ENCODE data around the gene MREG.
"Not testable (repeated sequence)": the region's sequence is repeated elsewhere in the genome, so short reads cannot be mapped to it uniquely, and the experiment has no call there.

The MREG gene

DNA sequence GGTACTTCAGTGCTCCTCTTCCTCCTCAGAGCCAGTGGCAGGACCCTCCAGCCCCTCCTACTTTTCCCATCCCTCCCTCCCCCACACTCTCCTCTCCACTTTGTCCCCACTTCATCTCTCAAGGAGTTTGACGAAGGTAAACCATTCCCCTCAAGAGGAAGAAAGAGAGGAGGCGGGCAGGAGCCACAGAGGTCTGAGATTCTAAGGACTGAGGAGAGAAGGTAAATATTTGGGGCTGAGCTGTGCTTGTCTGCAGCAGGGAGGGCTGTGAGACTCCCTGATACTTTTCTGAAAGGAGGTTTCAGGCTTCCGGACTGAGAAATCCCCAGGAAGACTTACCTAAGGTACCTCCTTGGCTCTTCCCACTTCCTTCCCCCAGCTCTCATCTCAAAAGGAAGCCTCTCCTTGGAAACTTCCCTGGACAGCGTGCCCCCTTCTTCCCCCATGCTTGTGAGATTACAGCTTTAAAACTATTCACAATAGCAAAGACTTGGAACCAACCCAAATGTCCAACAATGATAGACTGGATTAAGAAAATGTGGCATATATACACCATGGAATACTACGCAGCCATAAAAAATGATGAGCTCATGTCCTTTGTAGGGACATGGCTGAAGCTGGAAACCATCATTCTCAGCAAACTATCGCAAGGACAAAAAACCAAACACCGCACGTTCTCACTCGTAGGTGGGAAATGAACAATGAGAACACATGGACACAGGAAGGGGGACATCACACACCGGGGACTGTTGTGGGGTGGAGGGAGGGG is 55.8 kb downstream of the MREG start:
- H3K9me3 ChIP-seq (ENCODE audit: insufficient read depth, low read depth, low read length); H3K4me3 ChIP-seq (ENCODE audit: low read length); H3K9ac ChIP-seq (ENCODE audit: low read depth, low read length); H3K4me1 ChIP-seq (ENCODE audit: insufficient read depth, low read length); H3K27ac ChIP-seq (ENCODE audit: low read depth, low read length); H3K27me3 ChIP-seq (ENCODE audit: insufficient read depth, low read length); H3K36me3 ChIP-seq (ENCODE audit: insufficient read depth, low read length): not testable (repeated sequence)
- WGBS, result 94% methylated on average over 10 of the region's 10 CpGs

DNA sequence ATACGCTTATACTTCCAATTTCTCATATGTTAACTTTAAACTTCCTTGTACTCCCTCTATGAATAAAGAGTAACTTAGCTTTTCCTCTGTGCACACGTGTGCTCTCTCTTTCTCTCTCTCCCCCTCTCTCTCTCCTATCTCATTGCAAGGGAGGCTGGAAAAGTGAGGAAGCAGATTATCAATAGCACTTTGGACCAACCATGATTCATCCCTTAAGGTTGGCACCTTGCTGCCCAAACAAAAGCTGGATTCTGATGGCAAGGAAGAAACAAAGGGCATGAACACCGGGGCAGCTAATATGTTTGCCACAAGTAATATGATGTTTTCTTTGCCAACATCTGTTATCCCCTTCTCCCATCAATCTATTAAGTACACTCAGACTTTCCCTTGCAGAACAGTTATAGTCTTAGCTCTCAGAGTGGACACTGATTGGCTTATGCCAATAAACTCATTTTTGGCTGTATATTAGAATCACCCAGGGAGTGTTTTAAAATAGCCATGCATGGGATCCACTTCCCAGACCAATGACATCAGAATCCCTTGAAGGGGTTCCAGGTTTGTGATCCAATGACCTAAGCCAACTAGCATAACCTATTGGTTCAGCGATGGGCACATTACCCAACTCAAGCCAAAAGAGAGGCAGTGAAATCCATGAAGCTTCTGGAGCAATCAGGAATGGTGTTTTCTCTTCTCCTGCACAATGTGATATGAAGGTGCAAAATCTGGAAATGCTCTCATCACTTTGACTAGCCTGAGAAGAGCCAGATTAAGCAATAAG is 60.3 kb downstream of the MREG start:
- Histone ChIP-seq H3K27ac (ENCODE audit: low read depth, low read length) (no peak overlapping the region), H3K4me3 (ENCODE audit: low read length) (no peak overlapping the region), H3K27me3 (ENCODE audit: insufficient read depth, low read length) (no peaks in the 10 kb centered on the region), H3K36me3 (ENCODE audit: insufficient read depth, low read length) (no peaks in the 10 kb centered on the region), H3K9ac (ENCODE audit: low read depth, low read length) (no peak overlapping the region), H3K9me3 (ENCODE audit: insufficient read depth, low read depth, low read length) (no peaks in the 10 kb centered on the region), H3K4me1 (ENCODE audit: insufficient read depth, low read length) (no peaks in the 10 kb centered on the region)
- WGBS, result 94% methylated on average over 4 of the region's 4 CpGs

DNA sequence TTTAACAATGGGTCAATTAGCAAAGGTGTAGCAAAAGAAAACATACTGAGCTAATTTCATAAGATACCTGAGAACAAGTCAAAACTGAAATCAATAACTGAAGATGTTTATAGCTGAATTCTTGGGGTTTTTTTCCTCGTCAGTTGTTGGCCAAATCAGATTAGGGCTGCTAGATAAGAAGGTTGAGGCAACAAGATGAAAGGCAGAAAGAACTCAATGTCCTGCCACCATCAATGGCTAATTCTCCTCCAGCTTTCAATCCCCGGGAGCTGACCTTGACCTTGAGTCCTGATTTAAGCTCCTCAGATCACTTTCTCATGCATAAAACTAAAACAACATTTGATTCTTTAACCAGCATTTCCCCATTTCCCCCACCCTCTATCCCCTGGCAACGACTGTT is 61.8 kb downstream of the MREG start:
- WGBS, result 73% methylated on average over 3 of the region's 3 CpGs

DNA sequence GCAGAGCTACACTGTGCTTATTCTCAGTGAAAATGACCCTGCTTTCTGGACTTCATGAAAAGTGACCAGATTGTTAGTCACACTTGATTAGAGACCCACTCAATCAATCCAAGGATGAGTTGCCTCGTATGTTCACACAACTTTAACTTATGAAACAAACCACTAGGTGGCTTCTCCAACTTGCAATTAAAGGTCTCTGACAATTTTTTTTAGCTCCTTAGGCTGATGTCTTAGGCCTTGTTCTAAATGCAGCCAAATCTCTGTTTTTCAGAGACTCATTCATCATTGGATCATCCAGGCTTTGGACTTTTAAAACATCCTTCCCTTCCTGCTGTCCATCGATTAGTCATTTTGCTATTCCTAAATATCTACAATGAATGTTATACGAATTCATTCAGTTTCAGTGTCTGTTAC is 63.4 kb downstream of the MREG start:
- no peaks in the 10 kb centered on the region for H3K9me3 ChIP-seq (ENCODE audit: insufficient read depth, low read depth, low read length)
- peaks cover 14% of the 10 kb centered on the region for H3K36me3 ChIP-seq (ENCODE audit: insufficient read depth, low read length)
- H3K4me1 ChIP-seq (ENCODE audit: insufficient read depth, low read length), result no peaks in the 10 kb centered on the region
- H3K27me3 ChIP-seq (ENCODE audit: insufficient read depth, low read length), result no peaks in the 10 kb centered on the region
- no peak overlapping the region for H3K9ac ChIP-seq (ENCODE audit: low read depth, low read length)
- no peak overlapping the region for H3K4me3 ChIP-seq (ENCODE audit: low read length)
- WGBS, result 80% methylated on average over 3 of the region's 3 CpGs
- H3K27ac ChIP-seq (ENCODE audit: low read depth, low read length), result no peak overlapping the region

More for the DNA sequence above, 61.8 kb downstream of the MREG start:
- Histone ChIP-seq H3K9ac (ENCODE audit: low read depth, low read length) (no peak overlapping the region), H3K27me3 (ENCODE audit: insufficient read depth, low read length) (no peaks in the 10 kb centered on the region), H3K27ac (ENCODE audit: low read depth, low read length) (no peak overlapping the region), H3K4me3 (ENCODE audit: low read length) (no peak overlapping the region), H3K9me3 (ENCODE audit: insufficient read depth, low read depth, low read length) (no peaks in the 10 kb centered on the region), H3K36me3 (ENCODE audit: insufficient read depth, low read length) (peaks cover 3% of the 10 kb centered on the region), H3K4me1 (ENCODE audit: insufficient read depth, low read length) (no peaks in the 10 kb centered on the region)

DNA sequence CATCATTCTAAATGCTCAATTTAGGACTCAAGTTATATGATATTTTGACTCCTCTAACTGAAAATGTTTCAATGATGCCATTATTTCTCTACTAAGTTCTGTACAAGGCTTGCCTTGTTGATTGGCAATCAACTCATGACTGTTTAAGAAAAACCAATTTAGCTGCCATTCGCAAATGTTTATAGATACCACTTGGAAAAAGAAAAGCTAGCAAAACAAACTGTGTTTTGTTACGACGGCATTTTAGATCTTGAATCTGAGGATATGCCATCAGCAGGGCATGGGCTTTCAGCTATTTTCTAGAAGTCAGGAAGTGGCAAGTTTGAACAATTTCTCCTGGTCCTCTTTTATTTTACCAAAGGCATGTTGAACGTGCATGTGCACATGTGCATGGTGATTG is 65.3 kb downstream of the MREG start:
- Histone ChIP-seq H3K27ac (ENCODE audit: low read depth, low read length) (no peak overlapping the region), H3K36me3 (ENCODE audit: insufficient read depth, low read length) (peaks cover 24% of the 10 kb centered on the region), H3K4me1 (ENCODE audit: insufficient read depth, low read length) (no peaks in the 10 kb centered on the region), H3K9ac (ENCODE audit: low read depth, low read length) (no peak overlapping the region), H3K27me3 (ENCODE audit: insufficient read depth, low read length) (no peaks in the 10 kb centered on the region), H3K4me3 (ENCODE audit: low read length) (no peak overlapping the region), H3K9me3 (ENCODE audit: insufficient read depth, low read depth, low read length) (no peaks in the 10 kb centered on the region)
- WGBS, result 92% methylated on average over 3 of the region's 4 CpGs

DNA sequence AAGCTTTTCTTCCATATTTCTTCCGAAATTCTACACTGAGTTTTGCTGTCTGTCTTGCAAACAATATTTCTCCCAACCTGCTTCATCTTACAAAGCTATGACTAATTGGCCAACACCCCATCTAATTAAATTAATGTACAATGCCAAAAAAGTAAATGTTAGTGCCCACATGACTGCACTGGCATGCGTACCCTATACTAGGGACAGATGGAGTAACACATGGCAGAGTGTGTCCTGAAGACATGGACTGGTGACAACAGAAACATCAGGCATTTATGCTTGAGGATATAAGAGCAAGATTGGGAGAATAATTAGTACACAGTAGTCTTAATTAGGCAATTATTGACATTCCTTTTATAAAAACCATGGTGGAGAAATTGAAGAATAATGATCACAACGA is 66.8 kb downstream of the MREG start:
- 79% methylated on average over 2 of the region's 3 CpGs for WGBS
- Histone ChIP-seq H3K27me3 (ENCODE audit: insufficient read depth, low read length) (no peaks in the 10 kb centered on the region), H3K9ac (ENCODE audit: low read depth, low read length) (no peak overlapping the region), H3K9me3 (ENCODE audit: insufficient read depth, low read depth, low read length) (no peaks in the 10 kb centered on the region), H3K27ac (ENCODE audit: low read depth, low read length) (no peak overlapping the region), H3K4me3 (ENCODE audit: low read length) (no peak overlapping the region), H3K36me3 (ENCODE audit: insufficient read depth, low read length) (peaks cover 36% of the 10 kb centered on the region), H3K4me1 (ENCODE audit: insufficient read depth, low read length) (no peaks in the 10 kb centered on the region)

DNA sequence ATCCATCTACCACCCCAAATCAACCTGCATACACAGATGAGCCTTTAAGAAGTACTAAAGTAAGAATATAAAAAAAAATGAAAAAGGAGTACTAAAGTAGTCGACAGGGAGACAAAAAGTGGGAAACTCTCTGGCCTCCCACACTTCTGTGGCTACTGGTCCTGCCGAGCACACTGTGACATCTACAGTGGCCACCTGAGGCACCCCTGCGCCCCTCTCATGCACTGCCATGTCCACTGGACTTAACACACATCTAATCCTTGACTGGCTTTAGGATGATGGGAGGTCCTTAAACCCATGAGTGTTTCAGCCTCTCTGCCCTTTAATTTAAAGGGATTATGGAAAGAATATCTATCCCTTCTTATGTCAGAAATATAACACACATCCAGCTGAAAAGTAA is 71.2 kb downstream of the MREG start:
- Histone ChIP-seq H3K4me3 (ENCODE audit: low read length) (no peak overlapping the region), H3K9ac (ENCODE audit: low read depth, low read length) (no peak overlapping the region), H3K36me3 (ENCODE audit: insufficient read depth, low read length) (peaks cover 44% of the 10 kb centered on the region), H3K27me3 (ENCODE audit: insufficient read depth, low read length) (no peaks in the 10 kb centered on the region), H3K9me3 (ENCODE audit: insufficient read depth, low read depth, low read length) (no peaks in the 10 kb centered on the region), H3K27ac (ENCODE audit: low read depth, low read length) (no peak overlapping the region), H3K4me1 (ENCODE audit: insufficient read depth, low read length) (no peaks in the 10 kb centered on the region)
- WGBS, result 89% methylated on average over 3 of the region's 3 CpGs

DNA sequence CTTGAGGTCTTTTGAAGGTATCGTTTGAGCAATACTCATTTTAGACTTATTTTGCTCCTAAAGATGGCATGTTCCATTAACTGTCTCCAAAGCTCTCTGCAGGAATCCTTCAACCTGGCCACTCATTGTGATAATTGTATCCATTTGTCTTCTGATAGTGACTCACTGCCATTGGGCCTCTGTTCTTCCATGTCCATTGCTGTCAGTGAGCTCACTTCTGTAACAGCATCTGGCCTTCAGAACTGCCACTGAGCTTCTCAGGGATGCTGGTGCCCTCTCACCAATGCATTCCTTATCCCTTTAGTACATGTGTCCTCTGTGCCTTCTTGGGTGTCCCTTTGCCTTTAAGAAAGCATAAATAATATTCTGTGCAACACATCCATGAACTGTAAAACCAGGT is 71.6 kb downstream of the MREG start:
- Histone ChIP-seq H3K9ac (ENCODE audit: low read depth, low read length) (no peak overlapping the region), H3K27ac (ENCODE audit: low read depth, low read length) (no peak overlapping the region), H3K4me1 (ENCODE audit: insufficient read depth, low read length) (no peaks in the 10 kb centered on the region), H3K4me3 (ENCODE audit: low read length) (no peak overlapping the region), H3K27me3 (ENCODE audit: insufficient read depth, low read length) (no peaks in the 10 kb centered on the region), H3K9me3 (ENCODE audit: insufficient read depth, low read depth, low read length) (no peaks in the 10 kb centered on the region), H3K36me3 (ENCODE audit: insufficient read depth, low read length) (peaks cover 43% of the 10 kb centered on the region)
- 96% methylated on average over 1 of the region's 1 CpG for WGBS

DNA sequence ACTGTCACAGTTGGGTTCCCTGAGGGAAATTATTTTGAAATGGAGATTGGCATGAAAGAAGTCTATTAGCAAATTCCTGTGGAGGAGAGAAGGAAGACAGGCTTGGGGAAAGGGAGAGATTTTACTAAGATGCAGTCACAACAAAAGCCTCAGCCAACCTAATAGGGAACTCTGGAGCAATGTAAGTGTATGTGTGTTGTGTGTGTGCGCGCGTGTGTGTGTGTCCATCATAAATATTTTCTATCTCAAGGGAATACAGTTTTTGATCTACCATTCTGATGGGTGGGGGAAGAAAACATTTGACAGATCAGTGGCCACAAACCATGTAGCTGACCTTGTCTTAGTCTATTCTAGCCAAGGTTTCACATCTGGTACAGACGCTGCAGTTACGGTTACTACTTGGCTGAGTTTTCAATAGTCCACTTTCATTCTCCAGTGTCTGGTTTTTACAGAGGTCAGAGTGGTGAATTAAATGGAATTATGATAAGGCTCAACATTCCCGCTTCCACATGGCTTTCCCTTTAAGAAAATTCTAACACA is 72.6 kb downstream of the MREG start:
- Histone ChIP-seq H3K4me3 (ENCODE audit: low read length) (no peak overlapping the region), H3K36me3 (ENCODE audit: insufficient read depth, low read length) (peaks cover 37% of the 10 kb centered on the region), H3K4me1 (ENCODE audit: insufficient read depth, low read length) (no peaks in the 10 kb centered on the region), H3K9ac (ENCODE audit: low read depth, low read length) (no peak overlapping the region), H3K27ac (ENCODE audit: low read depth, low read length) (no peak overlapping the region), H3K27me3 (ENCODE audit: insufficient read depth, low read length) (no peaks in the 10 kb centered on the region), H3K9me3 (ENCODE audit: insufficient read depth, low read depth, low read length) (no peaks in the 10 kb centered on the region)
- 91% methylated on average over 3 of the region's 6 CpGs for WGBS

DNA sequence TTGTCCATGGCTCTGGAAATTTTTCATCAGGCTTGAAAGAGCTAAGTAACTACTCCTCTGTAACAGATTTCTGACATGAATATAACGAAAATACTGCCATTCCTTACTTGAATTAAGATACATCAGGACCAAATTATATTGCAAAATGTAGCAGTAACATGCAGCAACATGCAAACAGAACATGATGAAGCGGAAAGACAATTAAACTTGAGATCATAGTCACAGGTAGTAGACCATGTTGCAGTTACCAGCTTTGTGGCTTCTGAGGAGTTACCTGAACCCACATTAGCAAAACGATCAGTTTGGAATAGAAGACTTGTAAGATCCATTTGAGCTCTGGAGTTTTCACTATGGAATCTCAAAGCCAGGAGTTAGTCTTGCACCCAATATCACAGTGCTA is 76.2 kb downstream of the MREG start:
- H3K27me3 ChIP-seq (ENCODE audit: insufficient read depth, low read length), result no peaks in the 10 kb centered on the region
- no peak overlapping the region for H3K27ac ChIP-seq (ENCODE audit: low read depth, low read length)
- 95% methylated on average over 3 of the region's 3 CpGs for WGBS
- H3K36me3 ChIP-seq (ENCODE audit: insufficient read depth, low read length), result peaks cover 11% of the 10 kb centered on the region
- H3K9ac ChIP-seq (ENCODE audit: low read depth, low read length), result no peak overlapping the region
- no peaks in the 10 kb centered on the region for H3K9me3 ChIP-seq (ENCODE audit: insufficient read depth, low read depth, low read length)
- no peaks in the 10 kb centered on the region for H3K4me1 ChIP-seq (ENCODE audit: insufficient read depth, low read length)
- no peak overlapping the region for H3K4me3 ChIP-seq (ENCODE audit: low read length)

DNA sequence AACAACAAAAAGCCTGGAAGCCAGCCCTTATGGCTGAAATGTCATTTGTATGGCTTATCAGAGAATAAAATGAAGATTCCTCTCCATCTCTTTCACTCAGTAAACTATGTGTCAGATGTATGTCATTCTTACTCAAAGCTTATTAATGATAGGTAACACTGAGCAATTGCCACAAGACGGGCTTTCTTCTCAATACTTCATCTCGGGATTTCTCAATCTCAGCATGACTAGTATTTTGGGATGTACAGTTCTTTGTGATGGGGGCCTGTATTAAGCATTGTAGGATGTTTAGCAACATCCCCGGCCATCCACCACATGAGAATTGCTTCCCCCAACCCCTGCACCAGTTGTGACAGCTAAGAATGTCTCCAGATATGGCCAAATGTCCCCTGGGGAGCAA is 80.2 kb downstream of the MREG start:
- 0 out of 2 replicates have a peak, but pooled peaks cover 2% of the 10 kb centered on the region for H3K9me3 ChIP-seq (ENCODE audit: insufficient read depth, low read depth, low read length)
- no peaks in the 10 kb centered on the region for H3K27me3 ChIP-seq (ENCODE audit: insufficient read depth, low read length)
- no peak overlapping the region for H3K27ac ChIP-seq (ENCODE audit: low read depth, low read length)
- H3K4me1 ChIP-seq (ENCODE audit: insufficient read depth, low read length), result peaks cover 6% of the 10 kb centered on the region
- H3K9ac ChIP-seq (ENCODE audit: low read depth, low read length), result no peak overlapping the region
- WGBS, result 80% methylated on average over 3 of the region's 3 CpGs
- peaks cover 4% of the 10 kb centered on the region for H3K36me3 ChIP-seq (ENCODE audit: insufficient read depth, low read length)
- H3K4me3 ChIP-seq (ENCODE audit: low read length), result no peak overlapping the region

Measured in HUES64 (cell line).